Ascending aorta (tissue), 2 donors: ENCODE data around the gene PRDM5. TPM values are rescaled to one million over a fixed set of nuclear protein-coding genes. Genes with fewer than 3 reads are reported as not detected.

Experiments used
- DNase-seq, 2 donors: peaks; one replicate each; pipeline ENCODE4 v3.0.0-alpha.2; 2019; ENCODE audit warnings: low spot score in 2 of 2
- H3K27ac ChIP-seq, 2 donors: fragments of 200-600 bp; sonication (generic); one replicate each; pipeline ENCODE4 v1.5.1; 2016 to 2017; ENCODE audit warnings: mild to moderate bottlenecking in 1 of 2
- H3K27me3 ChIP-seq: fragments of 200-600 bp; sonication (generic); one replicate; pipeline ENCODE4 v1.5.1; 2017
- H3K36me3 ChIP-seq, 2 donors: fragments of 200-600 bp; sonication (generic); one replicate each; pipeline ENCODE4 v1.5.1; 2016
- H3K4me1 ChIP-seq, 2 donors: fragments of 200-600 bp; sonication (generic); one replicate each; pipeline ENCODE4 v1.5.1; 2016 to 2017; ENCODE audit warnings: mild to moderate bottlenecking in 1 of 2
- H3K4me3 ChIP-seq, 2 donors: fragments of 200-600 bp; sonication (generic); one replicate each; pipeline ENCODE4 v1.5.1; 2016 to 2017; ENCODE audit warnings: mild to moderate bottlenecking in 1 of 2
- H3K9me3 ChIP-seq, 2 donors: fragments of 200-600 bp; sonication (generic); one replicate each; pipeline ENCODE4 v1.5.1; 2016
- CTCF ChIP-seq, 3 experiments: fragments of 200-600 bp in 2 of 3; fragments of 450-650 bp in 1 of 3; sonication (generic) in 2 of 3; IDR thresholded peaks; one replicate each; pipeline ENCODE4 v1.5.1; 2016 to 2019; ENCODE audit warnings: antibody characterized with exemption in 3 of 3, mild to moderate bottlenecking in 1 of 3, moderate library complexity in 1 of 3
- intact Hi-C: fragments of 100-400 bp; cut with DNase I; formaldehyde crosslinking; loops from one replicate; pipeline ENCODE4 v1.15.1; 2023
- total RNA-seq: library from RNA; depleted of rRNA; stranded (reverse); fragments of >200 nt; gene quantifications from one replicate; pipeline ENCODE4 v1.1.0, GENCODE V29; 2016

PRDM5 gene
- total RNA-seq, 1 donor from 2014 or later = 14.9 TPM

GRCh38 chr4:120893314-120893713 is 29.2 kb downstream of the PRDM5 start:
- intact Hi-C loops = no loop called here
- no peak for DNase-seq
- Histone ChIP-seq H3K27ac (no peak overlapping the region), H3K9me3 (no peaks in the 10 kb centered on the region), H3K4me3 (no peak overlapping the region), H3K27me3 (no peaks in the 10 kb centered on the region), H3K4me1 (no peaks in the 10 kb centered on the region), H3K36me3 (peaks cover 0 to 3% of the 10 kb centered on the region in 2 donors)
- no peak for TF ChIP-seq CTCF (IDR thresholded peaks at IDR 0.05)

GRCh38 chr4:120886191-120886590 is 36.3 kb downstream of the PRDM5 start:
- no peaks in the 10 kb centered on the region for H3K36me3 ChIP-seq
- H3K27ac ChIP-seq = no peak overlapping the region
- TF ChIP-seq CTCF (IDR thresholded peaks at IDR 0.05) = no peak
- H3K4me3 ChIP-seq = no peak overlapping the region
- intact Hi-C loops = no loop called here
- no peaks in the 10 kb centered on the region for H3K9me3 ChIP-seq
- no peaks in the 10 kb centered on the region for H3K4me1 ChIP-seq
- DNase-seq = no peak
- H3K27me3 ChIP-seq = no peaks in the 10 kb centered on the region

- no peak overlapping the region for H3K4me3 ChIP-seq
- intact Hi-C loops = no loop called here
- no peak for TF ChIP-seq CTCF (IDR thresholded peaks at IDR 0.05)
These were observed 40.7 kb downstream of the PRDM5 start for GRCh38 chr4:120881846-120882245.

GRCh38 chr4:120881351-120881750 is 41.2 kb downstream of the PRDM5 start:
- no peaks in the 10 kb centered on the region for H3K27me3 ChIP-seq
- no peaks in the 10 kb centered on the region for H3K9me3 ChIP-seq
- no peaks in the 10 kb centered on the region for H3K36me3 ChIP-seq
- H3K4me1 ChIP-seq = no peaks in the 10 kb centered on the region
- no peak overlapping the region for H3K4me3 ChIP-seq
- H3K27ac ChIP-seq = no peak overlapping the region
- intact Hi-C loops = no loop called here
- TF ChIP-seq CTCF (IDR thresholded peaks at IDR 0.05) = no peak
- DNase-seq = no peak

More at GRCh38 chr4:120881846-120882245, 40.7 kb downstream of the PRDM5 start:
- H3K27me3 ChIP-seq = no peaks in the 10 kb centered on the region
- no peak overlapping the region for H3K27ac ChIP-seq
- DNase-seq = no peak
- H3K36me3 ChIP-seq = no peaks in the 10 kb centered on the region
- no peaks in the 10 kb centered on the region for H3K4me1 ChIP-seq
- no peaks in the 10 kb centered on the region for H3K9me3 ChIP-seq

- Histone ChIP-seq H3K36me3 (no peaks in the 10 kb centered on the region), H3K27me3 (no peaks in the 10 kb centered on the region), H3K4me1 (no peaks in the 10 kb centered on the region), H3K9me3 (no peaks in the 10 kb centered on the region), H3K4me3 (no peak overlapping the region), H3K27ac (no peak overlapping the region)
- no peak for TF ChIP-seq CTCF (IDR thresholded peaks at IDR 0.05)
- no peak for DNase-seq
- intact Hi-C loops = no loop called here
These were observed 45.5 kb downstream of the PRDM5 start for GRCh38 chr4:120877021-120877420.
